Neural cell (in vitro differentiated cells): ENCODE data around the gene IZUMO1R. TPM values are rescaled to one million over a fixed set of nuclear protein-coding genes. Genes with fewer than 3 reads are reported as not detected.
"Not testable (repeated sequence)": the region's sequence is repeated elsewhere in the genome, so short reads cannot be mapped to it uniquely, and the experiment has no call there.

Experiments
- H2AFZ ChIP-seq: fragments of 200-600, 300-800 bp; sonication (generic), shearing (Covaris generic); 2 replicates; pipeline ENCODE4 v1.6.0; 2014; ENCODE audit warnings: low read depth, mild to moderate bottlenecking, antibody characterized with exemption, low read length, moderate library complexity
- H3F3A ChIP-seq: fragments of 200-600 bp; shearing (Covaris generic); 2 replicates; pipeline ENCODE4 v1.6.1; 2016; ENCODE audit warnings: mild to moderate bottlenecking, moderate library complexity, mixed read lengths, antibody characterized with exemption, low read length; ENCODE audit not compliant: insufficient read depth, poor library complexity, severe bottlenecking
- H3K27ac ChIP-seq: fragments of 200-600, 300-800 bp; sonication (generic), shearing (Covaris generic); 2 replicates; pipeline ENCODE4 v1.5.1; 2014; ENCODE audit warnings: mild to moderate bottlenecking, low read length, moderate library complexity
- H3K27me3 ChIP-seq: fragments of 300-800, 200-600 bp; sonication (generic), shearing (Covaris generic); 2 replicates; pipeline ENCODE4 v1.6.0; 2014; ENCODE audit warnings: mild to moderate bottlenecking, low read depth, low read length, moderate library complexity; ENCODE audit not compliant: insufficient read depth
- H3K36me3 ChIP-seq: fragments of 300-800, 200-600 bp; sonication (generic), shearing (Covaris generic); 2 replicates; pipeline ENCODE4 v1.5.1; 2014; ENCODE audit warnings: mild to moderate bottlenecking, antibody characterized with exemption, low read length, moderate library complexity; ENCODE audit not compliant: insufficient read depth
- H3K4me2 ChIP-seq: fragments of 300-800, 200-600 bp; sonication (generic), shearing (Covaris generic); 2 replicates; pipeline ENCODE4 v1.6.0; 2014; ENCODE audit warnings: mild to moderate bottlenecking, low read length
- H3K4me3 ChIP-seq: fragments of 300-800, 200-600 bp; sonication (generic), shearing (Covaris generic); 2 replicates; pipeline ENCODE4 v1.5.1; 2014; ENCODE audit warnings: mild to moderate bottlenecking, low read length, moderate library complexity
- H3K79me2 ChIP-seq: fragments of 200-600 bp; shearing (Covaris generic); replicated peaks from 2 replicates; pipeline ENCODE4 v1.6.0; 2014; ENCODE audit warnings: mild to moderate bottlenecking, low read length, moderate library complexity; ENCODE audit not compliant: insufficient read depth
- H3K9ac ChIP-seq: fragments of 300-800, 200-600 bp; sonication (generic), shearing (Covaris generic); 2 replicates; pipeline ENCODE4 v1.6.1; 2016; ENCODE audit warnings: mild to moderate bottlenecking, low read length, mixed read lengths
- H3K9me2 ChIP-seq: fragments of 200-600 bp; shearing (Covaris generic); 2 replicates; pipeline ENCODE4 v1.6.1; 2016; ENCODE audit warnings: mild to moderate bottlenecking, low read length, mixed read lengths; ENCODE audit not compliant: insufficient read depth
- H3K9me3 ChIP-seq: fragments of 200-600, 300-800 bp; sonication (generic), shearing (Covaris generic); 2 replicates; pipeline ENCODE4 v1.6.1; 2016; ENCODE audit warnings: mild to moderate bottlenecking, mixed run types, low read length, moderate library complexity, mixed read lengths
- H4K20me1 ChIP-seq: fragments of 200-600 bp; shearing (Covaris generic); 2 replicates; pipeline ENCODE4 v1.6.1; 2016; ENCODE audit warnings: mild to moderate bottlenecking, mixed run types; ENCODE audit not compliant: insufficient read depth
- CTCF ChIP-seq: fragments of 450-650 bp; IDR thresholded peaks from 2 replicates; pipeline ENCODE4 v1.5.1; 2014; ENCODE audit warnings: antibody characterized with exemption, mild to moderate bottlenecking, moderate library complexity; ENCODE audit not compliant: poor library complexity, severe bottlenecking
- EP300 ChIP-seq: fragments of 450-650 bp; conservative IDR thresholded peaks from 2 replicates; pipeline ENCODE4 v1.6.1; 2014; ENCODE audit warnings: antibody characterized with exemption, mild to moderate bottlenecking, moderate library complexity; ENCODE audit not compliant: poor library complexity, severe bottlenecking
- EZH2 ChIP-seq: fragments of 200-600, 300-800 bp; shearing (Covaris generic), sonication (generic); IDR thresholded peaks from 2 replicates; pipeline ENCODE4 v1.6.1; 2014; ENCODE audit warnings: antibody characterized with exemption, low read length, borderline replicate concordance, mild to moderate bottlenecking; ENCODE audit not compliant: insufficient read depth, poor library complexity, severe bottlenecking
- MXI1 ChIP-seq: fragments of 450-650 bp; conservative IDR thresholded peaks from 2 replicates; pipeline ENCODE4 v1.6.1; 2014; ENCODE audit warnings: antibody characterized with exemption, mild to moderate bottlenecking; ENCODE audit not compliant: poor library complexity, severe bottlenecking
- POLR2AphosphoS5 ChIP-seq: IDR thresholded peaks from 2 replicates; pipeline ENCODE4 v1.6.1; 2012
- RAD21 ChIP-seq: fragments of 450-650 bp; conservative IDR thresholded peaks from 2 replicates; pipeline ENCODE4 v1.6.1; 2014; ENCODE audit warnings: antibody characterized with exemption, mild to moderate bottlenecking, moderate library complexity
- REST ChIP-seq: IDR thresholded peaks from 2 replicates; pipeline ENCODE4 v1.6.1; 2012; ENCODE audit warnings: borderline replicate concordance
- SMC3 ChIP-seq: fragments of 450-650 bp; conservative IDR thresholded peaks from 2 replicates; pipeline ENCODE4 v1.6.1; 2014; ENCODE audit warnings: antibody characterized with exemption, mild to moderate bottlenecking, moderate library complexity; ENCODE audit not compliant: poor library complexity
- TAF1 ChIP-seq: IDR thresholded peaks from 2 replicates; pipeline ENCODE4 v1.6.1; 2012; ENCODE audit warnings: low read depth
- polyA plus RNA-seq: library from polyadenylated mRNA; depleted of rRNA; stranded (reverse); fragments of >200 nt; gene quantifications from 2 replicates; pipeline ENCODE4 v1.2.3, GENCODE V29; 2014

The IZUMO1R gene
- polyA plus RNA-seq, 1 donor from 2014 or later: not detected

GRCh38 chr11:94342250-94342649, 37.9 kb downstream of the IZUMO1R start:
- no peak overlapping the region for H3K9ac ChIP-seq
- no peak overlapping the region for H3K4me3 ChIP-seq
- no peaks in the 10 kb centered on the region for H4K20me1 ChIP-seq
- H2AFZ ChIP-seq: no peak overlapping the region
- no peak overlapping the region for H3K4me2 ChIP-seq
- no peaks in the 10 kb centered on the region for H3K9me2 ChIP-seq
- H3K27me3 ChIP-seq: no peaks in the 10 kb centered on the region
- no peaks in the 10 kb centered on the region for H3K36me3 ChIP-seq
- no peak overlapping the region for H3K27ac ChIP-seq
- TF ChIP-seq EZH2: no peak
- no peak for TF ChIP-seq POLR2AphosphoS5
- TF ChIP-seq TAF1: no peak
- TF ChIP-seq EP300: no peak
- no peak for TF ChIP-seq RAD21
- no peaks in the 10 kb centered on the region for H3K79me2 ChIP-seq
- no peaks in the 10 kb centered on the region for H3K9me3 ChIP-seq
- H3F3A ChIP-seq: no peaks in the 10 kb centered on the region

- Histone ChIP-seq H3K9ac (no peak overlapping the region), H3K4me3 (no peak overlapping the region), H3K9me2 (no peaks in the 10 kb centered on the region), H4K20me1 (no peaks in the 10 kb centered on the region), H3K79me2 (no peaks in the 10 kb centered on the region), H3F3A (no peaks in the 10 kb centered on the region), H3K36me3 (no peaks in the 10 kb centered on the region), H3K27ac (no peak overlapping the region), H3K9me3 (no peaks in the 10 kb centered on the region), H3K27me3 (no peaks in the 10 kb centered on the region), H2AFZ (no peak overlapping the region), H3K4me2 (no peak overlapping the region)
- TF ChIP-seq CTCF (no peak), MXI1 (no peak), REST (no peak), EP300 (no peak), EZH2 (no peak), POLR2AphosphoS5 (no peak), SMC3 (no peak), TAF1 (no peak), RAD21 (no peak)
These were observed 39.1 kb downstream of the IZUMO1R start for GRCh38 chr11:94343495-94343894.

GRCh38 chr11:94346311-94346710, 41.9 kb downstream of the IZUMO1R start:
- not testable (repeated sequence) for H3F3A ChIP-seq, H3K27ac ChIP-seq, H3K4me2 ChIP-seq, H3K36me3 ChIP-seq, H3K4me3 ChIP-seq, H3K79me2 ChIP-seq, H3K9ac ChIP-seq, H2AFZ ChIP-seq, H4K20me1 ChIP-seq, H3K27me3 ChIP-seq, H3K9me2 ChIP-seq, H3K9me3 ChIP-seq

GRCh38 chr11:94350850-94351563, 46.6 kb downstream of the IZUMO1R start:
- not testable (repeated sequence) for H2AFZ ChIP-seq, H3K4me3 ChIP-seq, H3K27me3 ChIP-seq, H3K27ac ChIP-seq, H3F3A ChIP-seq, H3K79me2 ChIP-seq, H3K9me3 ChIP-seq, H3K36me3 ChIP-seq, H4K20me1 ChIP-seq, H3K9me2 ChIP-seq, H3K4me2 ChIP-seq, H3K9ac ChIP-seq
